ENCODE results near the gene FSHR.

DNA sequence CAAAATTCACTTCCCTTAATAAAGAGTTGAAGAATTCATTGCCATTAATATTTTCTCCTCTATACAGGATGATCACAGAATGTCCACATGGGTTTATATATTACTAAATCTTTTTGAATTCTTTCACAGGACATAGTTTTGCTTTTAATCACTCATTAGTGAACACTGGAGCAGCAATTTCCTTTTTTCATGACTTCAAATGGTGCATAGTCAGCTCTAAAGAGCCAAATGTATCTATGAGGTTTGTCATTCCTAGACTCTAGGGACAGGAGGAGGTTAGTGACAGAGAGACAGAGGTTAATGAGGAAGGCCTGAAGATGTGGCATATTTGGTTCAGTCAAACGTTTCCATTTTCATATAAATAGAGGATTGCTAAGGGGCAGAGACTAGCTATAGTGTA, 111.8 kb downstream of the FSHR start:
- no peak for TF ChIP-seq EP300 (IDR thresholded peaks at IDR 0.05)
- TF ChIP-seq, protein P1, sequence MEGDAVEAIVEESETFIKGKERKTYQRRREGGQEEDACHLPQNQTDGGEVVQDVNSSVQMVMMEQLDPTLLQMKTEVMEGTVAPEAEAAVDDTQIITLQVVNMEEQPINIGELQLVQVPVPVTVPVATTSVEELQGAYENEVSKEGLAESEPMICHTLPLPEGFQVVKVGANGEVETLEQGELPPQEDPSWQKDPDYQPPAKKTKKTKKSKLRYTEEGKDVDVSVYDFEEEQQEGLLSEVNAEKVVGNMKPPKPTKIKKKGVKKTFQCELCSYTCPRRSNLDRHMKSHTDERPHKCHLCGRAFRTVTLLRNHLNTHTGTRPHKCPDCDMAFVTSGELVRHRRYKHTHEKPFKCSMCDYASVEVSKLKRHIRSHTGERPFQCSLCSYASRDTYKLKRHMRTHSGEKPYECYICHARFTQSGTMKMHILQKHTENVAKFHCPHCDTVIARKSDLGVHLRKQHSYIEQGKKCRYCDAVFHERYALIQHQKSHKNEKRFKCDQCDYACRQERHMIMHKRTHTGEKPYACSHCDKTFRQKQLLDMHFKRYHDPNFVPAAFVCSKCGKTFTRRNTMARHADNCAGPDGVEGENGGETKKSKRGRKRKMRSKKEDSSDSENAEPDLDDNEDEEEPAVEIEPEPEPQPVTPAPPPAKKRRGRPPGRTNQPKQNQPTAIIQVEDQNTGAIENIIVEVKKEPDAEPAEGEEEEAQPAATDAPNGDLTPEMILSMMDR (IDR thresholded peaks at IDR 0.05) = no peak

Data from sigmoid colon (tissue), 4 donors.